ENCODE results near the gene SH2D4B.
A peak's percentile ranks its signal among the peaks of the same experiment; 100 is the strongest.

SH2D4B gene

DNA sequence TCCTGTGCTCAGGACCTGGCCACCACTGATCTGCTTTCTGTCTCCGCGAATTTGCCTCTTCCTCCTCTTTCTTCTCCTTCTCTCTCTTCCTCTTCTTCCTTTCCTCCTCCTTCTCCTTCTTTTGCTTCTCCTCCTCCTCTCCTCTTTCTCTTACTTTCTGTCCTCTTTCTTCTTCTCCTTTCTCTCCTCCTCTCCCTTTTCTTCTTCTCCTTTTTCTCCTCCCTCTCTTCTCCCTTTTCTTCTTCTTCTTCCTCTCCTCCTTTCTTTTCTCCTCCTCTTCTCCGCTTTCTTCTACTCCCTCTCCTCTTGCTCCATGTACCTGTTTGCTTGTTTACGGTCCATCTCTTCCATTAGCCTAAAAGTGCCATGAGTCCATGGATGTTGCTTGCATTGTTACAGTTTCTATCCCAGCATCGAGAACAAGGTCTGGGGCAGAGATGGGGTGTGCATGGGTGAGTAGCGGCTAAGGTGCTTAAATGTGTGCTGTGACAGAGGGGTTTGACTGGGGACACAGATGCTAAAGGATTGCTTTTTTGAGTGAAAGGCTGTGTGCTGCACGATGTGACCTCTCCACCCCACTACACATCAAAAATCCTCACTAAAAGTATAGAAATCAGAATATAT is 7.7 kb downstream of the SH2D4B start:
- DNase-seq: no peak

DNA sequence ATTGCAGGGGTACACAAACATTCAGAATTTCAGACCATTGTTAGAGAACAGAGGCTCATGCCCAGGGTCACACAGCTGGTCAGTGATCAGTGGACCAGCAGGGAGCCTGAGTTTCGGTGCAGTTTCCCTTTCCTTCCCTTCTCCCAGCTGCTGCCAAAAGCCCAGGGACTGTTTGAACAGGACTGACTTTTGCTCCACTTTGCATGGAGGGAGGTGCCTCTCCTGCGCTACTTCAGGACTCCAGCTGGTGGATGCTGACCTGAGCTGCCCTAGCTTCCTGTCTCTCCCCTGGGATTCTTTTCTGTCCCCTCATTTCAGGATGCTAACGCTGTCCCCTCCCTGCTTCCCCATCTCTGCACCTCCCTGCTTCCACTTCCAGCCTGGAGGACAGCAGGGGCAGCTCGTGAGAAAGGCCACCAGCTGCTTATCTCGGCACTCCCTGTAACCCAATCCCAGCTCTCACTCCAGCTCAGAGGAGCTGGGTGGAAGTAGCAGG is 14.5 kb downstream of the SH2D4B start:
- DNase-seq: no peak

DNA sequence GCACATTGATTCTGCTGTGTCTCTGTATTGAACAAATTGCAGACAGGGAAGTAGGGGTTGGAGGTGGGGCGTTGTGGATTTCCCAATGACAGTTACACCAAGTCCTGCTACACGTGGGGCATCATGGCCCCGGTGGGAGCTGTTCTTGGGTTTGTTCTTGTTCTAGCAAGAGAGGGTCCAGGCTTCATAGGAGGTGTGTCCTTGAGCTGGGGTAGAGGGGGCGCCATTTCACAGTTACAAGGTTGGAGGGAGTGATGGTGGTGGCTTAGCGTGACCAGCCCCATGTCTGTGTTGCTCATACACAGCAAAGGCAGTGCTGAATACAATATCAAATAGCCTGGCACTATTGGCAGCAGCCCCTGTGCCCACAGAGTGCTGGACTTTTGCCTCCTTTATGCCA is 15.7 kb downstream of the SH2D4B start:
- no peak for DNase-seq

DNA sequence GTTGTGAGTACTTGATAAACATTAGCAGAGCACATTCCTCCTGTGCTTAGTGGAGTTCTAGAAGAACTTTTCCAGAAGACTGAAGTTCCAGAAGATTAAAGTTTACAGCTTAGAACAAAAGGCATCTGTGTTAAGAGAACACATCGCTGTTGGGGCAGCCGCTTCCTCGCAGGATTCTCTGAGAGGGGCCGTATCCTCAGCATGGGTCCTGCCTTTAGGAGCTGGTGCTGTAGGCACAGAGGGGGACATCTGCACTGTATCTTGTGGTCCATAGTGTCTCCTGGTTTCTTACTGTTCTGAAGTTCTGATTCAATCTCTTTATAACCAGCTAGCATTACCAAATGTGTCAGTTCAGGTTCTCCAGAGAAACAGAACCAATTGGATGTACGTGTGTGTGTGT is 16.3 kb downstream of the SH2D4B start:
- DNase-seq: no peak

DNA sequence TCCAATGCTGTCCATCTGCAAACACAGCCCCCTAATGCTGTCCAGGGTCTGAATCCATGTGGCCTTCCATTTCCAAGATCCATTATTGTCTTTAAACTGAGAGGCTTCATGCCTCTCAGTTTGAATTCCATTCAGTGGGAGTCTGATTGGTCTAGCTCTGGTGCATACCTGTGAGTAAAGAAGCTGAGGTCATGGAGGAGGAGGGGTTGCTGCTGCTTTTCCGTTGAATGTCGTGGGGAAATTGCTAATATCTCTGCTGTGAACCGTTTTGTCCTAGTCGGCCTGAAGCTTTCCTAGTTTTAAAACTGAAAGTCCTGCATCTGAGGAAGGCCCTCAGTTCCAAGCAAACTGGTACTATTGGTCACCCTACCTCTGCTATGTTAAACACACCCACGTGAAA is 17.7 kb downstream of the SH2D4B start:
- DNase-seq: no peak

DNA sequence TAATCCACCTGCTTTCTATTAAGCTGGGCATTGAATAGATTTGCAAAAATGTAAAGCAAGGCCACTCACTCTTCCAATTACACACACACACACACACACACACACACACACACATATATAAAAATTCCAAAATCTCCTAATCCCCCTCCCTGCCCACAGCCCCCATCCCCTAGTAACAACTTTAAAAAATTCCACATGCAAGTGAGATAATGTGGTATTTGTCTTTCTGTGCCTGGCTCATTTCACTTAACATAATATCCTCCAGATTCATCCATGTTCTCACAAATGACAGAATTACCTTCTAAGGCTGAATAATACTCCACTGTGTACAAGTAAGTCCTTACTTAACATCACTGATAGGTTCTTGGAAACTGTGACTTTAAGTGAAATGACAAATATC is 24.2 kb downstream of the SH2D4B start:
- no peak for DNase-seq

DNA sequence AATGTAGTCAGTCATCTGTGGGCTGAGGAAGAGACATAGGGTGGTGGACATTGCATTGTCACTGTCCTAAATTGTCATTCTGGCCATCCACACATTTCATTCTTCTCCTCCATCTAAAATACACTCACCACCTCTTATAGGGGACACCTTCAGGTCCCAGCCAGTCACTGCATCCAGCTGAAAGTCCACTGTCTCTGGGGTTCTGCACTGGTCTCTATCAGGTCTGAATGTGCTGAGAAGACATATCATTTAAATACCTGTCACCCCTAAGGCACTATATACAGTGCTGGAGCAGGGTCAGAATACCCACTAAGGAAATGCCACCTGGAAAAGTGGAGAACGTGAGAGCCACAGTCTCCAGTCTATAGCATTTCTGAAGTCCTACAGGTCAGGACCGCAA is 29.6 kb downstream of the SH2D4B start:
- no peak for DNase-seq

DNA sequence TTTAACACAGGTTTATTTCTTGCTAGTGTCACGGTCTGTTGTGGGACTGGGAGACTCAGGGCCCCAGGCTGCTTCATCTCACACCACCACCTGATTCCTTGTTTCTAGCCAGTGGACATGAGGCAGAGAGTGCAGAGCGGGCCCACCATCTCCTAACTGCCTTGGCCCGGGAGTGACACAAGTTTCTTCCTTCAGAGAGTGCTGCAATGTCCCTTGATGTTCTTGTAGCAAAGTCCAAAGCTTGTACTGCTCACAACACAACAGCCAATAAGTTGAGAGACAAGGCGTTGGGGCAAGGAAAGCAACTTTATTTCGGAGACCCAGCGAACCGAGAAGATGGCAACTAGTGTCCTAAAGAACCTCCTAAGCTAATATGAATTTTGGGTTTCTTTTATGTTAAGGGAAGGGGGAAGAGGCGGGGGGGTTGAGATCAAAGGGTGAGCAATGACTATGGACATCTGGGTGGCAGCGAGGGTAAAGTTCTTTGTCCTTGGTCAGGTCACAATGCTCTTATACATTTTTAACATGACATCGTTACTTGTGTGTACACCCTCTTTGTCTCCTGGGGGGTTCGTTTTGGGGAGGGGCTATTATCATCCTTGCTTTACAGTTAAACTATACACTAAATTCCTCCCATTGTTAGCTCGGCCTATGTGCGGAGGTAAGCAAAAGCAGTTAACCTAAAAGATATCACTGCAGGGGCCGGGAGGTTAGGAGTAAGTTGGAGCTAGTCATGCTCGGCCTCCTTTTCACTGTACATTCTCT is 31.6 kb downstream of the SH2D4B start:
- DNase-seq: no peak

DNA sequence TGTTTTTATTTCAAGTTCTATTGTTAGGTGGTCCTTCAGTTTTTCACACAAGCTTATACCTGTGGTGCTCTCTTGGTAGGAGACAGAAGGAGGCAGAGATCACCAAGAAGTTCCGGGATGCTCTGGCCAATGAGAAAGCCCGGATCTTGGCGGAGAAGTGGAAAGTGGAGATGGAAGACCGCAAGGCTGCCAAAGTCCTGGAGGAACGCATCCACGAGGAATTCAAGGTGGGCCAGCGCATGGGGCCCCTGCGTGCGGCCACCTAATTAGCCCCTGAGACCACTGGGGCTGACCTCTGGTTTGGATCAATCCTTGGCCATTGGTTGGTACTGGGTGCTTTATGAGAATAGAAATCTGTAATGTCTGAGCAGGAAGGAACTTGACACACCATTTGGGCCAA is 33.6 kb downstream of the SH2D4B start:
- DNase-seq: no peak

DNA sequence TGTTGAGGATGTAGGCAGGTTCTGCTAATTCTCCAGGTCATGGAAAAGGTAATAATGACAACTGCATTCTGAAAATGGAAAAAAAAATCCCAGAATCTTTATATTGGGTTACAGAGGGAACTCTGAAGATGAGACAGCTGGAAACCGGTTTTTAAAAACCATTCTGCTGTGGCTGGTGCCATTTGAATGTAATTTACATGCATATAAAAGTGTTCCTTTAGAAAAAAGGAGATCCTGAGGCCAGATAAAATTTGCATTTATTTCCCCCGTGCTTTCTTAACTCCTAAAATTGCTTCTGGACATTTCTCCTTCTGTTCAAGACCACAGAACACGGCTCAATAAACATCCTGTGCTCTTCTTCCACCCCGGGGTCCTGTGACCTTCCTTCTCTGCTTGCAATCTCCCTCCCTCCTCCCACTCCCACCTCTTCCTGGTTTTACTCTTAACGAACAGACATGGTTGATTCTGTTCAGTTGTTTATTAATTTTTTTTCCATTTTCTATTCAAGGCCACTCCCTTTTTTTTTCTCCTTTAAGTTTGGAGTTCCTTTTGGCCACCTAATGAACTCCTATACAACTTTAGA is 41.6 kb downstream of the SH2D4B start:
- no peak for DNase-seq

DNA sequence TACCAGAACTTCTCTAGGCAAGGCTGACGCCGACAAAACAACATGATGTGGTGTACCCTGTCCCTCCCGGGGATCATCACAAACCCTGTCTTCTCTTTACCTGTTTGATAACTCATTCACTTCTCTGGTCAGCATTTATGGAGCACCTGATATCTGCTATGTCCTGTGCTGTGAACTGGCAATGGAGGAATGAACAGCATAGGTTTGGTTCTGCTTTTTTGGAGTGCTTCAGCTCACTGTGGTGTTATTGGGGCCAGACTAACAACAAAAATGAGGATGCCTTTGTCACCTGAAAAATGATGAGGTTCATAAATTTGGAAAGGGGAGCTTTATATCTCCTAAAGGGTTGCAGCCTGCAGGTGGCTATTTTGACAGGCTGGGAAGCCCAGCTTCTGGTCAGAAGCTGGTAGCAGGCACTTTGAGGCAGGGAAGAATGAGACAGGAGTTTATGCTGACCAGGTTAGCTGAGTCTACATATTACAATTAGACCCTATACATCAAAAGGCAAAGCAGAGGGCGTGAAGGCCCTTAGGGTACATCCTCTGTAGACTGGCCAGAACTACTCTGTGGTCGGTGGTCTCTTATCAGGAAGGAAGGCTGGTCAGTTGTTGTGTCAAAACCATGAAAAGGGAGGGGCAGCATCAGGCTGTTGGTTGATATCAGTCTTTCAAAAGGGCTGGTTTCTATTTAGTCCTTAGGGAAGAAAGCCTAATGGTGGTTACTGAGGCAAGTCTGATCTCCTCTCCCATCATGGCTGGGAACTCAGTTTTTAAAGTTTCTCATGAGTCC is 42.3 kb downstream of the SH2D4B start:
- DNase-seq: no peak

DNA sequence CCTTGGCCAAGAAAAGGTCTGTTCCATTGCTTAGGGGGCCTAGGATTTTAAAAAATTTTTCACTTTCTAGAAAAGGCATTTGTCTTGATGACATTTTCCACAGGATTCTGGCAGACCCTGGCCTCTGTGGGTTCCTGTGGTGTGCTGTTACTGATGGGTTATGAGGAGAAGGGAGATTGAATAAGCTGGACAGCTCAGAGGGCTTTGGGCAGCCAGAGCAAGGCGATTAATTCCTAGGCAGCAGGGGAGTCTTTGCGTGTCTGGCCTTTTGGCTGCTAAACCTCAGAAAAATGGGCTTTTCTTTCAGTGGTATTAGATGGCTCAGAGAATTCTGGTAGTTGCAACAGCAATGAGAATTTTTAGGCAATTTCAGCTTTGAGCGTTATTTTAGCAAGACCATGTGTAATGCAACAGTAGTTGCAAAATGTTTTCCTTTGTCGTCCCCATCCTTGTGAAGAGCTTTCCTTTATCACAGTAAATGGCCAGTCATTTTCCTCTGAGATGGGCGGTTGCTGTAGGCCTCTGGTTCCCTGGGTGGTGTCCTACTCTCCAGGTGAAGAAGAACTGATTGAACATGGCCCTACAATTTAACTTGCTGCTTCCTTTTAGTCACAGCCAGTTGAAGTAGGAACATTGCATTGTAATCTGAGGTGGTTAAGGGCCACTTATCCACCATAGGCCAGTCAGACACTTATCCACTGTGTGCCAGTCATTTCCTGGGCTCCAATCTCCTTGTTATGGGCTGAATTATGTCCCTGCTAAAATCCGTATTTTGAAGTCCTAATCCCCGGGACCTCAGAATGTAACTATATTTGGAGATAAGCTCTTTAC is 43.2 kb downstream of the SH2D4B start:
- DNase-seq: no peak

DNA sequence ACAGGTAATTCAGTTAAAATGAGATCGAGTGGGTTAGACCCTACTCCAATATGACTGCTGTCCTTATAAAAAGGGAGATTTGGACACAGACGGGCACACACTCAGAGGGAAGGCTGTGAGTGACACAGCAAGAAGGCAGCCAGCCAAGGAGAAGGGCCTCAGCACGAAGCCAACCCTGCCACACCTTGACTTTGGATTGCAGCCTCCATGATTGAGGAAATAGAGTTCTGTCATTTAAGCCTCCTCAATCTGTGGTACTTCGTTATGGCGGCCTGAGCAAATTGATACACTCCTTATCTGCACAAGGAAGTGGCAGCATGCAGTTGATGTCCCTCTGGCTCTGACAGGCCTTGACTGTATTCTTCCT is 43.8 kb downstream of the SH2D4B start:
- DNase-seq: no peak

DNA sequence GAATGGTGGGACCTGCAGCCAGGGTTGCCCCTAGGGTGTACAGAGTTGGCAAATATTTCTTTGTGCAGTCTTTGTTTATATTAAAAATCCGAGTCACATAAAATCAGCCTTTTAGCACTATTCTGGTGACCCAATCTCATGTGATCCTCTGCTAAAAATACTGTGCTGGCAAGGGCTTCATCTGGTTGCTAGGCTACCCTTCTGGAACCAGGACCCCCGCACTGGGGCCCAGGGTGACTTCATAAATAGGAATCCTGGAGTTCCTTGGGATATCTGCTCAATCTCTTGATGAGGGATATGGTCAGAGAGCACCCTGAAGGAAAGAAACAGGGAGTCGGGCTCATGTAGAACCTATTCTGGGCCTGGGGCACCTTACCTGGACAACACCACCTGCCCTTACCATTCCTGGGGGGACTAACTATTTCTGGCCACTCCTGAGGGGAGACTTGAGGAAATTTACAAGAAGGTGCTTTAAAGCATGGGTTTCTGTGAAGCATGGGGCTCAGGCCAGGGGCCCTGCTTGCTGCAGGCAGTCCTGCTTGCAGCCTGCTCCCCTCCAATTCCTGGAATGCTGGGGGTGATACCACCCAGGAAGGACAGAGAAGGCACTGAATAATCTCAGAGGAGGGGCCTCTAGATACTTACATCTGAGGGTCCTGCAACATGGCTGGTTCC is 44.7 kb downstream of the SH2D4B start:
- no peak for DNase-seq

DNA sequence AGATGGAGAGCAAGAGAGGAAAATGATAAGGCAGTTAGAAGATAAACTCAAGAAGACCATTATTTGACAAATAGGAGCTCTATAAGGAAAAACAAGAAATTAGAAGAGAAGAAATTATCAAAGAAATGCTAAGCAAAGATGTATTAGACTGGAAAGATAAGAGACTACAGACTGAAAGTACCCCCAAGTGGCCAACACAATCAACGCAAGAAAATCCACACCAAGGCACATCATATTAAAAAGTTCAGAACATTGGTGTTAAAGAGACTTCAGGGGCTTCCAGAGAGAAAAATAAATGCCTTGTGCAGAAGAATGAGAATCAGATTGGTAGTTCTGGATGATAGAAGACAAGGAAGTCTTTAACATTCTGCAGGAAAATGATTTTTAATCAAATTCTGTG is 46.0 kb downstream of the SH2D4B start:
- no peak for DNase-seq

DNA sequence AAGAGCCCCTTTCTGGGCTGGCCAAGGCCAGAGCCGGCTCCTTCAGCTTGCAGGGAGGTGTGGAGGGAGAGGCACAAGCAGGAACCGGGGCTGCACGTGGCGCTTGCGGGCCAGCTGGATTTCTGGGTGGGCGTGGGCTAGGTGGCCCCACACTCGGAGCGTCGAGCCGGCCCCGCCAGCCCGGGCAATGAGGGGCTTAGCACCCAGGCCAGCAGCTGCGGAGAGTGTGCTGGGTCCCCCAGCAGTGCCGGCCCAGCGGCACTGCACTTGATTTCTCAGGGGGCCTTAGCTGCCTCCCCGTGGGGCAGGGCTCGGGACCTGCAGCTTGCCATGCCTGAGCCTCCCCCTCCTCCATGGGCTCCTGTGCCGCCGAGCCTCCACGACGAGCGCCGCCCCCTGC is 48.1 kb downstream of the SH2D4B start:
- no peak for DNase-seq

DNA sequence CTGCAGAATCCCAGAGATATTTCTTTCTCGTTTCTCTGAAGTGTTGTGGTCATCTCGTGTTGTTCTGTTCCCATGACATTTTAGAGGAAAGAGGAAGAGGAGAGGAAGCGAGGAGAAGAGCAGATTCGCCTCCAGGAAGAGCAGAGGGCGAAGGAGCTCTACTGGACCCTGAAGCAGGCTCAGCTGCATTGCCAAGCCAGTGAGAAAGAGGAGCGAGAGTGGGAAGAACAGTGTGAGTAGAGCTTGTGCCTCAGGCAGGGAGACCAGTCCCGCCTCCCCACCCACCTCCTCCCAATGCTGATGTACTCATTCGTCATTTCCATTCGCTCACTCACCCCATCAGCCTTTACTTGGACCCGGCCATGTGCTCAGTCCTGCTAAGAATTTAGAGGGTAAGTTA is 50.8 kb downstream of the SH2D4B start:
- no peak for DNase-seq

DNA sequence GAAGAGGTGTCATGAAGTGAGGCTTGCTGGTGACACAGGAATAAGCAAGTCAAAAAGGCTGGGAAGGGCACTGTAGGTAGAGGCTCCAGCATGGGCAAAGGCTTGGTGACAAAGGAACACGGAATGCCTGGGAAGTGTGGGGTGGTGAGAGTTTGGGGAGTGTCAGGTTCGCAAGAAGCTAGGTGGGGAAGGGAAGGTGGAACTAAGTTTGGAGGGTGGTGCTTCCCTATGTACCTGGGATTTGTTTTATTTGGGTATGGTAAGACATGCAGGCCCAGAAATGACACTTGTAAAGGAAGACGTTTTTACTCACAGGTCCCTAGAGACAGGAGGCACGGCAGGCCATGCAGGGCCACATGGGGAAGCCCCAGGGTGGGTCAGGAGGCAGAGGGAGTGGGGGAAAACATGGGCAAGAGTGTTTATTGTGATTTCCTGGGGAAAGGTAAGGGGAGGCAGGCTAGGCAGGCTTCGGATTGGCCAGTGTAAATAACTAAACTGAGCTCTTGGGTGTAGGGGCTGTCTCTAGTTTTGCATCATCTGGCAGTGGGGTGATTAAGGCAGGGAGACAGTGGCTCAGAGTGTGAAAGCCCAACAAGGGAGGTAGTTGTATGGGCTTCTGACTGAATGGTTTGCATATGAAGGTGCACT is 52.1 kb downstream of the SH2D4B start:
- DNase-seq: no peak

DNA sequence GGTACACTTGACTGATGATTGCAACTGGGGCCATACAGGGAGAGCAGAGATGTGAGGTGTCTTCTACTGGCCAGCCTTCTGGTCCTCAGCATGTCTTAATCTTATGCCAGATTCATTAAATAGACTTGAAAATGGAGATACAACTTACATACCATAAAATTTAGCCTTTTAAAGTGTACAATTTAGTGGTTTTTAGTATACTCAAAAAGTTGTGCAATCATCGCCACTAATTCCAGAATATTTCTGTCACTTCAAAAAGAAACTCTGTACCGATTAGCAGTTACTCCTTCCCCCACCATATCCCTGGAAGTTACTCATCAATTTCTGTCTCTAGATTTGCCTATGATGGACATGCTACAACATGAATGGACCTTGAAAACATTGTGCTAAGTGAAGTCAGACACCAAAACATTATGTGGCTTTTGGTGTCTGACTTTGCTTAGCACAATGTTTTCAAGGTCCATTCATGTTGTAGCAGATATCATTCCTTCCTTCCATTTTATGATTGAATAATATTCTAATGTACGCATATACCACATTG is 53.0 kb downstream of the SH2D4B start:
- no peak for DNase-seq

DNA sequence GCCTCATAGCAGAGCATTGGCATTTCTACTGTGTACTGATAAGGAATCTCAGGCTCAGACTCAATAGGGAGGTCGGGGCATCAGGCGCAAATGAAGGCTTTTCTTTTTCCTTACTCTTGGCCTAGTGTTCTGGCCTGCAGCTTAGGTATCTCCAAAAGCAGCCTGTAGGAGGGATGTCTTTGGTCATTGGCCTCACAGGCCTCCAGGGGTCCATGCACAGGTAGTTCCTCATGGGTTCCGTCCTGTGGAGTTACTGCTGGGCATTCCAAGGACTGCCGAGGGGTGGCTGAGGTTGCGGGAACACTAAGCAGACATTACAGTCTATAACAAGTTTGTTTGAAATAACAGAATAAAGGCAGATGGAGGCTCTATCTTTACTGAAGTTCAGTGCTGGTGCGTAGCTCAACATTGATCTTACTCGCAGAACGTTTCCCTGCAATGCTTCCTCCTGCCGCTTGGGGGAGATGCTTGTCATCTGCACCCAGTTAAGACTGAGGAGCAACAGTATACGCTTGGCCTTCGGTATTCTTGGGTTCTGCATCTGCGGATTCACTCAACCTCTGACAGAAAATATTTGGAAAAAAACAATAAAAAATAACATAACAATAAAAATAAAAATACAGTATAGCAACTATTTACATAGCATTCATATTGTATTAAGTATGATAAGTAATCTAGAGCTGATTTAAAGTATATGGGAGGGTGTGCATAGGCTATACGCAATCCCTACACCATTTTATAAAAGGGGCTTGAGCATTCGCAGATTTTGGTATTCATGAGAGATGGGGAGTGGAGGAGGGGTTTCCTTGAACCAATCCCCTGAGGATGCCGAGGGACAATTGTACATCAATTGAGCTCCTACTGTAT is 58.9 kb downstream of the SH2D4B start:
- peak; percentile 56 for DNase-seq
